K562 (cell line): ENCODE data around the gene HCCS. TPM values are rescaled to one million over a fixed set of nuclear protein-coding genes. Genes with fewer than 3 reads are reported as not detected.

ENCODE experiments used
- AFF1 ChIP-seq, 2 experiments: fragments of 450-650 bp; IDR thresholded peaks; 2 replicates each; pipeline ENCODE4 v1.6.1; 2018; ENCODE audit warnings: mild to moderate bottlenecking in 2 of 2, low read depth in 1 of 2; ENCODE audit not compliant: partially characterized antibody in 2 of 2
- ATF7 ChIP-seq: fragments of 450-650 bp; IDR thresholded peaks from 2 replicates; pipeline ENCODE4 v1.7.1; 2014; ENCODE audit warnings: mild to moderate bottlenecking, moderate library complexity
- CREB3 ChIP-seq: fragments of 450-650 bp; conservative IDR thresholded peaks from 2 replicates; pipeline ENCODE4 v1.6.1; 2016; ENCODE audit warnings: missing genetic modification characterization, low read depth, mild to moderate bottlenecking, missing compliant biosample characterization, moderate library complexity
- EHMT2 ChIP-seq: fragments of 450-650 bp; IDR thresholded peaks from 2 replicates; pipeline ENCODE4 v1.6.1; 2018; ENCODE audit warnings: antibody characterized with exemption
- HDAC1 ChIP-seq, 2 experiments: fragments of 450-650 bp; IDR thresholded peaks; 2 replicates each; pipeline ENCODE4 v1.6.1; 2016 to 2017; ENCODE audit warnings: inconsistent platforms in 1 of 2, mild to moderate bottlenecking in 1 of 2, moderate library complexity in 1 of 2
- NFIC ChIP-seq: fragments of 450-650 bp; IDR thresholded peaks from 2 replicates; pipeline ENCODE4 v1.6.1; 2017; ENCODE audit warnings: mild to moderate bottlenecking, inconsistent platforms
- PHF20 ChIP-seq: fragments of 450-650 bp; IDR thresholded peaks from 2 replicates; pipeline ENCODE4 v1.6.1; 2018; ENCODE audit not compliant: partially characterized antibody
- REST ChIP-seq, 2 experiments: fragments of 450-650 bp; formaldehyde crosslinking in 1 of 2; IDR thresholded peaks; 2 replicates each; pipeline versions ENCODE4 v1.4.0 to v1.6.1; 2014 to 2020; ENCODE audit warnings: mild to moderate bottlenecking in 2 of 2, borderline replicate concordance in 1 of 2, low read depth in 1 of 2
- THRAP3 ChIP-seq: fragments of 450-650 bp; IDR thresholded peaks from 2 replicates; pipeline ENCODE4 v1.6.1; 2016; ENCODE audit warnings: mild to moderate bottlenecking, inconsistent platforms, borderline replicate concordance
- ZFP36 ChIP-seq: fragments of 150-350 bp; IDR thresholded peaks from 2 replicates; pipeline ENCODE4 v1.6.1; 2018; ENCODE audit warnings: low read length, low read depth; ENCODE audit not compliant: partially characterized antibody
- polyA plus RNA-seq, 8 experiments: library from polyadenylated mRNA; depleted of rRNA in 4 of 8; stranded (reverse) in 5 of 8; unstranded in 3 of 8; fragments of >200 nt; fragmentation: Nextera tagmentation in 2 of 8; fragmentation: Illumina TruSeq in 1 of 8; extraction: Ambion mirVana in 2 of 8; extraction: Trizol in 1 of 8; gene quantifications; 2 replicates each; pipeline versions ENCODE4 v1.2.1 to v1.2.3, GENCODE V29; 2011 to 2014; ENCODE audit warnings: inconsistent platforms in 1 of 8, missing spikeins in 1 of 8
- total RNA-seq, 7 experiments: library from RNA; depleted of rRNA in 6 of 7; stranded (reverse); fragments of >200 nt in 6 of 7; fragmentation: Illumina TruSeq in 2 of 7; extraction: Trizol in 2 of 7; gene quantifications; 2 replicates each; pipeline versions ENCODE4 v1.2.1 to v1.2.3, GENCODE V29; 2011 to 2021; ENCODE audit warnings: low replicate concordance in 1 of 7
- TF ChIP-seq, protein P1 (sequence below): sonication (generic); formaldehyde crosslinking; IDR thresholded peaks from 2 replicates; pipeline ENCODE4 v1.8.1; 2023; ENCODE audit warnings: mild to moderate bottlenecking, missing genetic modification reagents

HCCS gene
- total and polyA plus RNA-seq, 9 of the 15 experiments (the other 6 are each of a cell fraction or from before 2014, with no cell fraction given), result 22.9 to 81.5 (median 66.9) TPM

DNA sequence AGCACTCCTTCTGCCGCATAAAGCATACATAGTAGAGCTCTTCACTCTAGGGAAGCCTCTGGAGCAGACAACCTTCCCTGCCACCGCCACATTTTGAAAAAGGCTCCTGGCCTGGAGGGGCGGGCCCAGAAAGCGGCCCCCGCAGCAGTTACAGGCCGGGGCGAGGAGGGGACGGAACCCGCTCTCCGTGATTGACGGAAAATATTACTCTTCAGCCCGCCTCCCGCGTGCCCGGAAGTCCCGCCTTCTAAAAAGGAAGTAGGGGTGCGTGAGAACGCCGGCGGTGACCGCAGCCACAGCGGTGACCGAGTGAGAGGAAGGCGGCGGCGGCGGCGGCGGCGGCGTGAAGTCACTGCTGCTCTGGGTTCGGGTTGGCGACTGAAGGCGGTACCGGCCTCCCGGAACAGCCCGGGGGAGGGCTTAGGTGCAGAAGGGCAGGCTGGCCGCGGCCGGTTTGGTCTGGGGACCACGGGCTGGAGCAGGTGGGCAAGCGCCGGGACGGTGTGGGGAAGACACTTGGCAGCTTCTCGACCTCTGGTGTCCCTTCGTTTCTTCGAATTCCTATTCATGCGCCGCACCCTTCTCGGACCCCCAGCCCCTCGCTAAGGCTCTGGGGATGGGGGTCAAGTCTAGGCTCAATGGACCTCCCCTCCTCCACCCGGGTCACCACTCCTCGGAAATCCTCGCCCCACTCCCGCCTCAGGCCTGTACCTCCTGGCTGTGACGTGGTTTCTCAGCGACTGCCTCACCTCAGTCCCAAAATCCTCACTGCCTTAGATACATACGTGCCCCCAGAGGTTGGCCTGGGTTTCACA is at the start of gene HCCS (continued):
- no peak for TF ChIP-seq CREB3 (tag)
- no peak for TF ChIP-seq AFF1 (IDR thresholded peaks at IDR 0.05; ENCODE audit: low read depth in 1 of 2, partially characterized antibody in 2 of 2)
- TF ChIP-seq REST (IDR thresholded peaks at IDR 0.05; ENCODE audit: borderline replicate concordance), result peak; percentile 80
- no peak for TF ChIP-seq REST (CRISPR knock-in tag; IDR thresholded peaks at IDR 0.05; ENCODE audit: low read depth)
- TF ChIP-seq, protein P1, sequence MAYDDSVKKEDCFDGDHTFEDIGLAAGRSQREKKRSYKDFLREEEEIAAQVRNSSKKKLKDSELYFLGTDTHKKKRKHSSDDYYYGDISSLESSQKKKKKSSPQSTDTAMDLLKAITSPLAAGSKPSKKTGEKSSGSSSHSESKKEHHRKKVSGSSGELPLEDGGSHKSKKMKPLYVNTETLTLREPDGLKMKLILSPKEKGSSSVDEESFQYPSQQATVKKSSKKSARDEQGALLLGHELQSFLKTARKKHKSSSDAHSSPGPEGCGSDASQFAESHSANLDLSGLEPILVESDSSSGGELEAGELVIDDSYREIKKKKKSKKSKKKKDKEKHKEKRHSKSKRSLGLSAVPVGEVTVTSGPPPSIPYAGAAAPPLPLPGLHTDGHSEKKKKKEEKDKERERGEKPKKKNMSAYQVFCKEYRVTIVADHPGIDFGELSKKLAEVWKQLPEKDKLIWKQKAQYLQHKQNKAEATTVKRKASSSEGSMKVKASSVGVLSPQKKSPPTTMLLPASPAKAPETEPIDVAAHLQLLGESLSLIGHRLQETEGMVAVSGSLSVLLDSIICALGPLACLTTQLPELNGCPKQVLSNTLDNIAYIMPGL (CRISPR knock-in tag), result no peak
- peak; percentile 33 for TF ChIP-seq PHF20
- TF ChIP-seq NFIC, result no peak; the same call in 1 of the 2 replicates
- no peak for TF ChIP-seq EHMT2
- TF ChIP-seq ATF7, result peak; percentile 40; the same call in 1 of the 2 replicates
- 0 out of 4 replicates have a peak, but pooled peaks of 1 of the 2 experiments have one; percentile 62 for TF ChIP-seq HDAC1 (IDR thresholded peaks at IDR 0.05)
- TF ChIP-seq THRAP3, result no peak
- no peak for TF ChIP-seq ZFP36
